GM12892 (cell line): ENCODE measurements around the gene TAF10.

Experiments used
- POLR2A ChIP-seq: IDR thresholded peaks from 2 replicates; pipeline ENCODE4 v1.6.1; 2011; ENCODE audit warnings: low read depth, low read length, control low read depth
- POLR2AphosphoS5 ChIP-seq: IDR thresholded peaks from 2 replicates; pipeline ENCODE4 v1.6.1; 2011; ENCODE audit warnings: low read depth, low read length, control low read depth

- TF ChIP-seq POLR2AphosphoS5: no peak
- TF ChIP-seq POLR2A: no peak
Observed at GRCh38 chr11:6650980-6651379, 39.0 kb upstream of the TAF10 start.
